DOHH2 (cell line): ENCODE results near the gene MPDZ.

Source experiments
- H3F3A ChIP-seq: fragments of 200-600 bp; sonication (generic), shearing (Covaris generic); 2 replicates; pipeline ENCODE4 v1.6.0; 2016; ENCODE audit warnings: antibody characterized with exemption, mild to moderate bottlenecking; ENCODE audit not compliant: control insufficient read depth, insufficient read depth
- H3K27ac ChIP-seq: fragments of 200-600 bp; sonication (generic); 2 replicates; pipeline ENCODE4 v1.5.1; 2014; ENCODE audit warnings: low read depth, mild to moderate bottlenecking, low read length, moderate library complexity
- H3K27me3 ChIP-seq: fragments of 200-600 bp; sonication (generic); 2 replicates; pipeline ENCODE4 v1.6.1; 2014; ENCODE audit warnings: mild to moderate bottlenecking, low read length, mixed read lengths; ENCODE audit not compliant: control insufficient read depth
- H3K36me3 ChIP-seq: fragments of 200-600 bp; sonication (generic); 2 replicates; pipeline ENCODE4 v1.6.1; 2014; ENCODE audit warnings: mild to moderate bottlenecking, low read length, moderate library complexity, mixed read lengths; ENCODE audit not compliant: control insufficient read depth
- H3K4me1 ChIP-seq: fragments of 200-600 bp; sonication (generic); 2 replicates; pipeline ENCODE4 v1.6.1; 2014; ENCODE audit warnings: mild to moderate bottlenecking, low read length, mixed read lengths; ENCODE audit not compliant: control insufficient read depth
- H3K4me2 ChIP-seq: fragments of 200-600 bp; sonication (generic); 2 replicates; pipeline ENCODE4 v1.6.0; 2014; ENCODE audit warnings: mild to moderate bottlenecking, low read length, moderate library complexity
- H3K4me3 ChIP-seq: fragments of 200-600 bp; sonication (generic); 2 replicates; pipeline ENCODE4 v1.5.1; 2014; ENCODE audit warnings: mild to moderate bottlenecking, low read length, mixed read lengths
- H3K79me2 ChIP-seq: fragments of 200-600 bp; sonication (generic); 2 replicates; pipeline ENCODE4 v1.6.1; 2014; ENCODE audit warnings: mild to moderate bottlenecking, low read length, mixed read lengths; ENCODE audit not compliant: control insufficient read depth
- H3K9me2 ChIP-seq: fragments of 200-600 bp; sonication (generic); replicated peaks from 2 replicates; pipeline ENCODE4 v1.6.1; 2014; ENCODE audit warnings: mild to moderate bottlenecking, low read length, mixed read lengths; ENCODE audit not compliant: control insufficient read depth
- H3K9me3 ChIP-seq: fragments of 200-600 bp; sonication (generic); 2 replicates; pipeline ENCODE4 v1.6.1; 2014; ENCODE audit warnings: antibody characterized with exemption, low read length, mixed read lengths; ENCODE audit not compliant: control insufficient read depth, insufficient read depth
- H4K20me1 ChIP-seq: fragments of 200-600 bp; sonication (generic); 2 replicates; pipeline ENCODE4 v1.6.0; 2014; ENCODE audit warnings: low read depth, mild to moderate bottlenecking, antibody characterized with exemption, low read length, moderate library complexity; ENCODE audit not compliant: control insufficient read depth, insufficient read depth
- EZH2phosphoT487 ChIP-seq: fragments of 200-600 bp; sonication (generic); IDR thresholded peaks from 2 replicates; pipeline ENCODE4 v1.6.1; 2017; ENCODE audit warnings: borderline replicate concordance, mild to moderate bottlenecking, antibody characterized with exemption, low read length, moderate library complexity, mixed read lengths
- TF ChIP-seq, protein P1 (sequence below): fragments of 200-600 bp; sonication (generic); IDR thresholded peaks from one replicate; pipeline ENCODE4 v1.5.1; 2014; ENCODE audit warnings: antibody characterized with exemption, mild to moderate bottlenecking, low read depth, low read length; ENCODE audit not compliant: poor library complexity, severe bottlenecking

MPDZ gene

DNA sequence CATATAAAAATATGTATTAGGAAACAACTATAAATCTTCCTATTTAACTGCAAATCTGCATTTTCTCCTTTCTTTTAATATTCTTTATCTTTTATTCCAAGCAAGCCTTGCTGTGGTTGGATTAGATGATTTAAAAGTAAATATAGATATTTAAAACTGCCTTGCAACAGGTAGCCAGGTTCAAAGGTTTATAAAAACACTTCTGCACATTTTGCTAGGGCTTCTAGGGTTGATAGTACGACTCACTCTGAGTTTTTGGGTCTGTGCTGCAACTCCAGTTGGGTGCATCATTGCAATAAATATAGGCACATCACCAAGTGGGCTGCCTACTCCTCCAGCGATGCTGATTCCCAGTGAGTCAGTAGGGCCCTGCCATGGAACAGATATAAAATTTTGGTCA, 167.7 kb downstream of the MPDZ start:
- H3K36me3 ChIP-seq, result no peaks in the 10 kb centered on the region
- no peaks in the 10 kb centered on the region for H3K4me1 ChIP-seq
- no peaks in the 10 kb centered on the region for H3K9me3 ChIP-seq
- no peak overlapping the region for H3K27ac ChIP-seq
- no peaks in the 10 kb centered on the region for H3K27me3 ChIP-seq
- TF ChIP-seq, protein P1, sequence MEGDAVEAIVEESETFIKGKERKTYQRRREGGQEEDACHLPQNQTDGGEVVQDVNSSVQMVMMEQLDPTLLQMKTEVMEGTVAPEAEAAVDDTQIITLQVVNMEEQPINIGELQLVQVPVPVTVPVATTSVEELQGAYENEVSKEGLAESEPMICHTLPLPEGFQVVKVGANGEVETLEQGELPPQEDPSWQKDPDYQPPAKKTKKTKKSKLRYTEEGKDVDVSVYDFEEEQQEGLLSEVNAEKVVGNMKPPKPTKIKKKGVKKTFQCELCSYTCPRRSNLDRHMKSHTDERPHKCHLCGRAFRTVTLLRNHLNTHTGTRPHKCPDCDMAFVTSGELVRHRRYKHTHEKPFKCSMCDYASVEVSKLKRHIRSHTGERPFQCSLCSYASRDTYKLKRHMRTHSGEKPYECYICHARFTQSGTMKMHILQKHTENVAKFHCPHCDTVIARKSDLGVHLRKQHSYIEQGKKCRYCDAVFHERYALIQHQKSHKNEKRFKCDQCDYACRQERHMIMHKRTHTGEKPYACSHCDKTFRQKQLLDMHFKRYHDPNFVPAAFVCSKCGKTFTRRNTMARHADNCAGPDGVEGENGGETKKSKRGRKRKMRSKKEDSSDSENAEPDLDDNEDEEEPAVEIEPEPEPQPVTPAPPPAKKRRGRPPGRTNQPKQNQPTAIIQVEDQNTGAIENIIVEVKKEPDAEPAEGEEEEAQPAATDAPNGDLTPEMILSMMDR, result no peak
- no peak for TF ChIP-seq EZH2phosphoT487
- H3K79me2 ChIP-seq, result no peaks in the 10 kb centered on the region
- H3F3A ChIP-seq, result no peaks in the 10 kb centered on the region
- H3K9me2 ChIP-seq, result no peaks in the 10 kb centered on the region
- H3K4me3 ChIP-seq, result no peak overlapping the region
- H3K4me2 ChIP-seq, result no peak overlapping the region
- no peaks in the 10 kb centered on the region for H4K20me1 ChIP-seq

DNA sequence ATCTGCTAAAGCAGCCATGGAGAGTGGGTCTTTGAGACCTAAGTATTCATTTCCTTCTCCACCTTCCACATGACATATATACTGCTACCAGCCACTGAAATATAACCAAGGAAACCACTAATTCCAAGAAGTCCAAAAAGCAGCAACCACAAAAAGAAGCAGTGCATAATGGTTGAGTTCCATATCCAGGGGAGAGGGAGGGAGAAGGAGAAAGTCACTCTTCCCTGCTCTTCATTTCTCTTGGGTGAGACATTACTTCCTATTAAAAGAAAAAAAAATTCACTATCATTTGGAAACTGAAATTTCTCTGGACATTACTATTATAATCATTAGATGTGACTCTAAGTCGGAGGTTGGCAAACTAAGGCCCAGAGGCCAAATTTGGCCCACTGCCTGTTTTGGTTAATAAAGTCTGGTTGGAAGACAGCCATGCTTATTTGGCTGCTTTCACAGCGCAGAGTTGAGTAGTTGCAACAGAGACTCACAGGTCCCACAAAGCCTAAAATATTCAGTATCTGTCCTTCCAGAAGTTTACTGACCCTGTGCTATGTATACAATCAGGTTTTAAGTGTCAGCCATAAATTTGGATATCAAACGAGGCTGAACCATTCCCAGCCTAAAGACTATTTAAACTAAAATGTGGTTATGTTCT, 168.6 kb downstream of the MPDZ start:
- Histone ChIP-seq H3K79me2 (no peaks in the 10 kb centered on the region), H4K20me1 (no peaks in the 10 kb centered on the region), H3K36me3 (no peaks in the 10 kb centered on the region), H3K9me2 (no peaks in the 10 kb centered on the region), H3K4me3 (no peak overlapping the region), H3F3A (no peaks in the 10 kb centered on the region), H3K4me2 (no peak overlapping the region), H3K27ac (no peak overlapping the region), H3K4me1 (no peaks in the 10 kb centered on the region), H3K9me3 (no peaks in the 10 kb centered on the region), H3K27me3 (no peaks in the 10 kb centered on the region)
- TF ChIP-seq EZH2phosphoT487, result no peak
- TF ChIP-seq, protein P1, result no peak

DNA sequence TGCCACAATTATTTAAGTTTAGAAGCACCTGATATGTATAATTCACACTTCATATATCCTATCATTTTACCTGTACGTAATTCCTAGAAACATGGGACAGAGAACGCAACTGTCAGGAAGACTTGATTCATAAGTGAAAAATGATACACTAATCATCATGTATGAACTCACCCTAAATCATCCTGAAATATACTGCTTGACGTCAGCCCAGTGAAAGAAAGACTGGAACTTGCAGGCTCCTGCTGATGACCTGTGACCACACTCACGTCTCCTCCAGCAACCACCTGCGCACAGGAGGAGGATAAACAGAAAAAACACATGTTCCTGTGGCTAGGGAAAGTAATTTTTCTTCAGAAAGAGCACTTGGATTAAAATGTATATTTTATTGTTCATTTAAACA, 169.7 kb downstream of the MPDZ start:
- H3K4me1 ChIP-seq, result no peaks in the 10 kb centered on the region
- H4K20me1 ChIP-seq, result no peaks in the 10 kb centered on the region
- no peaks in the 10 kb centered on the region for H3K9me2 ChIP-seq
- no peak overlapping the region for H3K27ac ChIP-seq
- no peak overlapping the region for H3K4me2 ChIP-seq
- H3K4me3 ChIP-seq, result no peak overlapping the region
- H3K9me3 ChIP-seq, result no peaks in the 10 kb centered on the region
- TF ChIP-seq EZH2phosphoT487, result no peak
- TF ChIP-seq, protein P1, result no peak
- no peaks in the 10 kb centered on the region for H3K27me3 ChIP-seq
- no peaks in the 10 kb centered on the region for H3K79me2 ChIP-seq
- no peaks in the 10 kb centered on the region for H3K36me3 ChIP-seq
- no peaks in the 10 kb centered on the region for H3F3A ChIP-seq
